Cardiac fibroblast (primary cell): ENCODE measurements around the gene PPARG.

Experiments used
- DNase-seq, 2 donors: peaks; one replicate each; pipeline versions ENCODE4 v3.0.0 to v3.0.0-alpha.2; 2010; ENCODE audit warnings: low read depth in 2 of 2
- H3K4me3 ChIP-seq, 2 donors: replicated peaks in 1 of 2; 1 replicate in 1 of 2; 2 replicates in 1 of 2; pipeline ENCODE4 v1.5.1; 2011; ENCODE audit warnings: low read depth in 2 of 2, low read length in 2 of 2, mild to moderate bottlenecking in 2 of 2, moderate library complexity in 1 of 2
- CTCF ChIP-seq: IDR thresholded peaks from one replicate; pipeline ENCODE4 v1.5.1; 2011; ENCODE audit warnings: low read depth, mild to moderate bottlenecking, low read length, inconsistent platforms

Gene PPARG

DNA sequence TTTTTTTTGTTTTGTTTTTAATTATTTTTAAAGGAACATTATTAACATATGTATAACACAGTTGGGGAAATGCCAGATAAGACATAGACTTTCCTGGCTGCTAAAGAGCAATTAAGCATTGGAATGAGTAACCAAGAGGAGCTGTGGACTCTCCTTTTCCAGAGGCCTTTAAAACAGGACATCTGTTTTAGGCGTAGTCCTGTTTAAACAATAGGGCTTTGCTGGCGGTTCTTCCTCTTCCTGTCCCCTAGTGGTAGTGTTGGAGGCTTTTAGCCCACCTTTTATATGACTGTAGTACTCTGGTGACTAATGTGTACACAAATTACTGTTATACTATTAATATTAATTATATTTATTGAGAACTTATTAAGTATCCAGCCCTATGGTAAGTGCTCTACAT lies 81.9 kb downstream of the PPARG start:
- peak; percentile 33 for TF ChIP-seq CTCF
- peak; percentile 44 to 60 for DNase-seq
- no peak overlapping the region for H3K4me3 ChIP-seq

DNA sequence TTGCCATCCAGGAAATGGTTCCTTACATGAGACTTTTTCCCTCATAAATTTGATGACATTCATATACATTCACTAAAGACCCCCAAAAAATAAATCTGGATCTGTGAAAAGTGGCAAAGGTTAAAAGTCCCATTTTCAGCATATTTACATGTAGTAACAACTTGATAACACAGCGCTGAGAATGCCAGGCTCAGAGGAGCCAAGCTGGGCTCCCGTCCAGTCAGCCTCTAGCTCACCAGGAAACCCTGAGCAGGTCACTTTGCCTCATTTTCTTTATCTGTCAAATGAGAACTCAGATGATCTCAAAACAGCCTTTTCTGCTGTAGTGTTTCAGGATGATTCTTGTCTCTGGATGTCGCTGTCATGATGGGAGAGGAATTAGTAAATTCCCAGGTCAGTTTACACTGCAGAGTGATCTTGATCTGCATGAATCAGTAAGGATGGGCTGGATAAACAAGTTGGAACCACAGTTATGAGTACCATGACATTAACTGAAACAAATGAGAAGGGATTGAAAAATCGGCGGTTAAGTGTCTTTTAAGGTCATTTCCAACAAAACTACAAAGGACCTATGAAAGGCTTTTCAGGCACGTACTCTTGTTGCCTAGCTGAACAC lies 82.8 kb downstream of the PPARG start:
- no peak overlapping the region for H3K4me3 ChIP-seq
- no peak for TF ChIP-seq CTCF
- DNase-seq: peak in 1 of 2 donors; percentile 60

DNA sequence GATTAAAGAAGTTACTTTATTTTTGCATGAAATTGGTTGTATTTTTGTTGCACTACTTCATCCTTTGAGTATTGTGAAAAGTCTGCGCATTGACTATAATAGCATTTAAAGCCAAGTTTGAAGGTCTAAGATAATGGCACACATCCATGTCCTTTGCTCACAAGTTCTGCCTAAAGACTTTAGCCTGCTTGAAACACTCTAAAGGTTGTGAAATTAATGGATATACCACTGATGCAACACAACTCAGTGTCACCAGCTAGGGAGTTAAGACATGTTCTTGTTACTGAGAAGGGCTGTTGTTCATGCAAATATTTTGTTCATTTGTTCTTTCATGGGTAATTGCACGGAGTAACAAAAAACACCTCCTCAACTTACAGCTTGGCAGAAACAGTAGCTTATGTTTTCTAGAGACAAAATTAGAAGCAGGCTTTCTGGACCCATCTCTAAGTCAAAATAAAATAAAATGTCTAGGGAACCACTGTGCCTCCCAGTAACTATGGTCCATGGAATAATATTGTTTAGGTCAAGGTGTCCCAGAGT lies 83.9 kb downstream of the PPARG start:
- peak; percentile 15 to 49 for DNase-seq
- no peak overlapping the region for H3K4me3 ChIP-seq
- no peak for TF ChIP-seq CTCF

- no peak for TF ChIP-seq CTCF
- no peak overlapping the region for H3K4me3 ChIP-seq
- DNase-seq: no peak
Observed at GRCh38 chr3:12375572-12375971, 86.7 kb downstream of the PPARG start.

- H3K4me3 ChIP-seq: no peak overlapping the region
- DNase-seq: no peak
- TF ChIP-seq CTCF: no peak
Observed at GRCh38 chr3:12379640-12380429, 91.0 kb downstream of the PPARG start.

GRCh38 chr3:12380461-12380860 lies 91.6 kb downstream of the PPARG start:
- no peak for TF ChIP-seq CTCF
- no peak overlapping the region for H3K4me3 ChIP-seq
- no peak for DNase-seq
